Glomerular visceral epithelial cell (primary cell): Measurements from ENCODE around the gene XXYLT1.
"Not testable (repeated sequence)": the region's sequence is repeated elsewhere in the genome, so short reads cannot be mapped to it uniquely, and the experiment has no call there.

Experiments
- DNase-seq: peaks from one replicate; pipeline ENCODE4 v3.0.0-alpha.2; 2016; ENCODE audit errors: extremely low spot score

XXYLT1 gene

DNA sequence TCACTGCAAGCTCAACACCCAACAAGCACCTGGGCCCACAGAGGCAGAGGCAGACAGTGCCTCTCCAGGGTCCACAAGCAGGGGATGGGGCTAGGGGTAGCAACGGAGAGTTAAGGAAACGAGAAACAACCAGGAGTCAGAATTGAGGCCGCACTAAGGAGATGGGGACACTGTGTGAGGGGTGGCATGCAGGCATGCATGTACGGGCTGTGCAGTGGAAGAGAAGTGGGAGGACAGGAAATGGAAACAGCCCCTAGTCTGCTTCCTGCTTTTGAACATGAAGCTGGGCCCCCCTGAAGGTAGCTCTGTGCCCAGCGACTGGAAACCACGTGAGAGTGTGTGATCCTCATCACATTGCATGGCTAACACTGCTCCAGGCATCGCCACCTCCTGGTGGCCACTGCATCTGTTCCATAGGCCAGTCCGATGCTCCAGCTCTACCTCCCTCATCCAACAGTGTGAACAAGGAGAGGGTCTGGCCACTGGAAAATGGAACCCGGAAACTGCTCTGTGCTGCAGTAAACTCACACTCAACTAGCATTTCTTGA lies 44.0 kb downstream of the XXYLT1 start:
- DNase-seq = no peak

DNA sequence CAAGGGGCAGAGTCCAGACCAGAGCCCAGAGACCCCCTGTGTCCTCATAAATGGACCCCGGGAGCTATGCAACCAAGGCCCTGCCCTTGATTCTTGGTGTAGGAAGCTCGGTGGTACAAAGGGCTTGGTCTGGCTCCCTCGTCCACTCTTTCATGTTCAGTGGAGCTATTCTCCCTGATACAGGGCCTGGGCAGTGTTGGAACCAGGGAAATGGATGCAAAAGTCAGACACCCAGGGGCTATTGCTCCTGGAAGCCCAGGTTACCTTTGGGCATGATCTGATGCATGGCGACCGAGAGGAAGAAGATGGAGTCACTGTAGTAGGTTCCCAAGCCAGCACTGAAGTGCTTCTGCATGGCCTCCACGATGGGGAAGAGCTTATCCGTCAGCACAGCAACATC lies 44.5 kb downstream of the XXYLT1 start:
- no peak for DNase-seq

DNA sequence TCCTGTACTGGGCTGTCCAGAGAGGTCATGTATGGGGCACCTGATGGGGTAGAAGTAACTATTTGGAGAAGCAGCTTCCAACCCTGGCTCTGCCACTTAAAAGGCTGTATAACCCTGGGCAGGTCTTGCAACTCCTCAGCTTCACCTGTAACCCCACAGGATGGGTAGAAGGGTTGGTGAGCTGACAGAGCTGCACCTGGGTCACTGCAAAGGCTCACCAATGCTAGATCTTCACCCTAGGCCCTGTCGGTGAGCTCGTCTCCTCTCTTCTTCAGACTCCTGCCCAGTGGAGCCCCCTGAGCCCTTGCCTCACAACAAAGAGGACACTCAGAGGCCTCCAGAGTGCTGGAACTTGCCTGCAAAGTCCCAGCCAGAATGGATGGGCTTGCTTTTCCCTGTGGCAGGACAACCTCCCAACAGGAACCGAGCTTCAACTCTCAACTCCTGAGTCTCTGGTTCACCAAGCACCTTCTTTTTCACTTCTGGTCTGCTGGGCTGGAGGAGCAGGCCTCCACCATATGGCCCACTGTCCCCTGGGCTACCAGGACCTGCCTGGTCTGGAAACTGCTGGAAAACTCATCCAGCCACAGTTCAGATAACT lies 45.9 kb downstream of the XXYLT1 start:
- no peak for DNase-seq

DNA sequence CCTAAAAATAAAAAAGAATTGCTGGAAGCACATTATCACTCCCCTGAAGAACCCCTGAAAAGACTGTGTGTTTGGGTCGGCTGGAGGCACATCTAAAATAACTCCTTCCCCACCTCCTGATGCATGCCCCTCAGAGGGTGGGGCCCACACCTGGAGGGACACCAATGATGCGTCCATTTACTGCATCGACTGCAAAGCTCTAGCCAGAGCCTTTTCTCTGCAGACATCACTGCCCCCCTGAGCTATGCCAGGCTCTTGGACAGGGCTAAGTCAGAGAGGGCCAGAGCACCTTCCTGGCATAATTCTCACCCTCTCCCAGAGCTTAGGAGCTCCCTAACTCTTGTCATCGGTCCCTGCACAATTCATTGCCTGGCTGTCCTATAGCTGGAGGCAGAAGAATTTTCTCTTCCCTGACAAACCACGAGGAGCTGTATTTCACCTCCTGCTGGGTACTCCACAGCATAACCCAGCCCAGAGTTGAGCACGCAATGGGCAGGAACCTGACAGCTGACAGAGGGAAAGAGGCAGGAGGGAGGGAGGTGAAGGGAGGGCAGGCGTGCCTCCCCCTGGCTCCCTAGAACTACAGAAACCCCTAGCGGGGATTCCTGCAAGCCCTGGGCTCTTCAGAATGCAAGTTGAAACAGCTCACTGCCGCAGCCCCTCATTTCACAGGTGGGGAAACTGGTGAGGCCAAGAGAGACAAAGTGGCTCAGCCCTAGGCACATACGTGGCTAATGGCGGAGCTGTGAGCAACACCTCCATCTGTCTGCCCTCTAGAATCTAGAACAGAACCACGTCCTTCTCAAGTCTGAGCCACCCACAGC lies 46.6 kb downstream of the XXYLT1 start:
- no peak for DNase-seq

DNA sequence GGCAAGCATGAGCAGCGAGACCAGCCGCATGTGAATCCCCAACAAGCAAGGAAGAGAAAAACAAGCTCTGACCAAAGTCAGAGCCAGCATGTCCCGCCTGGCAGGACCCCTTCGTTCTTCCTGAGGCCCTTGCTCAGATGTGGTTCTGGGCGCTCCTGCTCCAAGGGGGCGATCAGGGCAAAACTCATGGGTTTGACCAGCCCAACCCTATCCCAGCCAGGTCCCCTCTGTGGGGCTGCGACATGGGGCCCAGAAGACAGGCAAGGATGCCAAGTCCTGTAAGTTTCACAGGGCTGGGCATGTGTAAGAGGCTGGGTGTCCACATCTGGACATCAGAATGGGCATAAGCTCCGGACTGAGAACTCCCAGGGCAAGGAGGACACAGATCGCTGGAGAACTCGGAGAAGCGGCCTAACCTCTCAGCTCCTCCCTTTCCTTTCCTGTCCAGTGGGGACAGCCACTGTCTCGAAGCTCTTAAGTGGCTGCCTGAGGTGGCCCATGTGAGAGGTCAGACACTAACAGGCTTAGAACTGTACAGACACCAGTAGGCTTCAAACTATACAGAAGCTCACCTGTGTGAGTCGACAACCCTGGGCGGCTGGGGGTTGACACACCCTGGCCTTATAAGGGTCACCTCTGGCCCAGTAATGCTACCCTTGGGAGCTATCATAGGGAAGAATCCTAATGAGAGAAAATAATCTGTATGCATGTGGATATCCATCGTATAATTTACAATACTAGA lies 48.9 kb downstream of the XXYLT1 start:
- DNase-seq = no peak

DNA sequence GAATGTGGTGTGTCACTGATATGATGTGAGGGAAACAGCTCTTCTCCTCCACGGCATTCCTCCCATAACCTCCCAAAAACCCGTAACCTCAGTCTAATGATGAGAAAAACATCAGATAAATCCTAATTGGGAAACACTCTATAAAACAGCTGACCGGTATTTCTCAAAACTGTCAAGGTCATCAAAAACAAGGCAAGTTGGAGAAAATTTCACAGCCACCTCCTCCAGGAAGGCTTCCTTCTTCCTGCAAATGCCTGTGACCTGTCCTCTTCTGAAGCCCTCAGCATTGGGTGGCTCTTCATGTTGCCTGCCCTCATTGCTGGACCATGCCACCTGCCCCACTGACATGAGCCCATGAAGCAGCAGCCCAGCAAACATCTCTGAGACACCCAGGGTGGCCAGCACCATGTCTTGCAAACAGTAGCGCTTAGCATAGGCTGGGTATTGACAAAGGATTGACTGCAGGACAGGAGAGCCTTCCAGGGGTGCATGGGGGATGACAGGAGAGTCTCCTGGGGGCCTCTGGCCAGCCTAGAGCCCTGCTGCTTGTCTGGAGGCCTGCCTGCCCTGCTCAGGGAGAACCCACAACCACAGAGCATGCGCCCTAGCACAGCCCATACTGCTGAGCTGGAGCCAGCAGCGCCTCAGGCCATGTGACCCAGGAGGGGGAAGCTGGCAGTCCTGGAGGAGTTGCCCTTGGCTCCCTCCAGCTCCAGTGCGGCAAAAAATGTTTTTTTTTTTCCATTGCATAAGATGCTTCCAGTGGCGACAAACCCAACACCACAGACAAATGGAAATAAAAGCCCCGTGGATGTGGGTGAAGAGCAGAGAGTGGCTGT lies 49.7 kb downstream of the XXYLT1 start:
- DNase-seq = no peak

DNA sequence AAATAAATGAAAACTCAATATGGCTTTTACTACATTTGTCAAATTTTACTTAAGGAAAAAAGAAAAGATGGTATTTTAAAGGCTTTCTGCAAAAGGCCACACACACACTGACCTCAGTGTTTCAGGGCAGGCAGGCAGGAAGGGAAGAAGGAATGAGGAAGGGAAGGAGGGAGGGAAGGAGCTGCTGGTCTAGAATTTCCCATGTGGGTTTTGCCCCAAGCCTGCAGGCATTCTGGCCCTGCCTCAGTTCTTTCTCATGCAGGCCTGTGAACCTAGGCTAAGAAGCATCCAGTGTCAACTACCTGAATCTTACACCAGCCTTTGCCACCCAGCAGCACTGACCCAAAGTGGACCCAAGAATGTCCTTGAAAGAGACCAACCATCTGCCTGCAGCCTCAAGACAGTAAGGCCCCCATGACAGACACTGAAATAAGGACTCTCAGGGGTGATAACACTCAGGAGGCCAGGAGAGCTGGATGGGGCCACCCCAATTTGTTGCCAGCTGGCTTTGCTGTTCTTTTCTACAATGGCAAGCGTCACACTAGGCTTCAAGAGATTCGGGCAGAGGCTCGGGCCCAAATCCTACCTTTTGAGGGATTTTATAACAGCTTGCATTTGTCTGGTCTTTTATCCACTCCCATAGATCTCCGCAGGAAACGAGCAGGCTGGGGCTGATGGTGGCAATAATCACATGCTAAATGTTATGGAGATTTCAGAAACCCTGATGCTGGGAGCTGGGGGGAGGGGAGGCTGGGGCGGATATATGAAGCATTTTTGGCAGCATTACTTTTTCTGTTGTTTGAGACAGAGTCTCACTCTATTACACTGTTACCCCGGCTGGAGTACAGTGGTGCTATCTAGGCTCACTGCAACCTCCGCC lies 51.4 kb downstream of the XXYLT1 start:
- DNase-seq = no peak

DNA sequence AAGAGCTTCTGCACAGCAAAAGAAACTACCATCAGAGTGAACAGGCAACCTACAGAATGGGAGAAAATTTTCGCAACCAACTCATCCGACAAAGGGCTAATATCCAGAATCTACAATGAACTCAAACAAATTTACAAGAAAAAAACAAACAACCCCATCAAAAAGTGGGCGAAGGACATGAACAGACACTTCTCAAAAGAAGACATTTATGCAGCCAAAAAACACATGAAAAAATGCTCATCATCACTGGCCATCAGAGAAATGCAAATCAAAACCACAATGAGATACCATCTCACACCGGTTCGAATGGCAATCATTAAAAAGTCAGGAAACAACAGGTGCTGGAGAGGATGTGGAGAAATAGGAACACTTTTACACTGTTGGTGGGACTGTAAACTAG lies 52.6 kb downstream of the XXYLT1 start:
- DNase-seq = not testable (repeated sequence)

DNA sequence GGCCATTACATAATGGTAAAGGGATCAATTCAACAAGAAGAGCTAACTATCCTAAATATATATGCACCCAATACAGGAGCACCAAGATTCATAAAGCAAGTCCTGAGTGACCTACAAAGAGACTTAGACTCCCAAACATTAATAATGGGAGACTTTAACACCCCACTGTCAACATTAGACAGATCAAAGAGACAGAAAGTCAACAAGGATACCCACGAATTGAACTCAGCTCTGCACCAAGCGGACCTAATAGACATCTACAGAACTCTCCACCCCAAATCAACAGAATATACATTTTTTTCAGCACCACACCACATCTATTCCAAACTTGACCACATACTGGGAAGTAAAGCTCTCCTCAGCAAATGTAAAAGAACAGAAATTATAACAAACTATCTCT lies 55.4 kb downstream of the XXYLT1 start:
- DNase-seq = not testable (repeated sequence)

DNA sequence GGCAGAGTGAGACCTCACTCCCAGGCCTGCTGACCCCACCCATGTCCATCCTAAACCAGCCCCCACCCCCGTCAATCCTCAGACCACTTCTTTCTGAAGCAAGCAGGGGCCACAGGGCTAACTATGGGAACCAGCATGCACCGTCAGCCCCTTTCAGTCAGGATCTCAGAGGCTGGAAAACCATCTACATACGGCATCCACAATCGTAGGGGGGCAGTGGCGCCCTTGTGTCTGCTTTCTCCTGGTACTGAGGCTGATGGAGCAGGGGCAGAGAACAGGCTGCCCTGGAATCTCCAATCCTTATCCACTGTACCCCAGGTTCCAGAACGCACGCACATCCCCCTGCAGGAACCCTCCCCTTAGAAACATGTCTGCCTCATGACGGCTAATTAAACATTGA lies 56.6 kb downstream of the XXYLT1 start:
- no peak for DNase-seq

DNA sequence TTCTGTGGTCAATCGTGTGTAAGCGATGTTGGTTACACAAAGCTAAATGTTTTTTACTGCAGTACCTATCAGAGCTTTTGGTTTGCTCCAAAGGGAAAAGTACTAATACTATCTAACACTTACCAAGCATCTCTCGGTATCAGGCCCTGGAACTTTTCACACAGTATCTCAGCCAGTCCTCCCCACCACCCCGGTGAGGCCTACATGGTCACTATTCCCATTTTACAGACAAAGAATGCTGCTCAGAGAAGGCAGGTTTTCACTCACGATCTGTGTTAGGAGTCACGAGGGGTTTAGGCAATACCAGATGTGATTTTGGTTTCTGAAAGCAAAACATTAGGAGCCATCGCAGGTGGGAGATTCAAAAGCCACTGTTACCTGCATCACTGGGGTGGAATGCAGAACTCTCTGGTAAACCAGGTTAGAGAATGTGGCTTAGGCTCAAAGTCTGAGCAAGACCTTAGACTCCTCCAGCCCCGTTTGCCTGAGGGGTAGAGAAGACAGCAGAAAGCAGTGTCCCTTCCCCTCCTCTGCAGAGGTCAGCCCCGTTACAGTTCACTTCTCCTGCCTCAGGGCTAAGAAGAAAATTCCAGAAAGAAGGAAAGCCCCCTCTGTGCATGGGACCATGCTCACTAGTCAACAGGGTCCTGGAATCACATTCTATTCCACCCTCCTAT lies 57.2 kb downstream of the XXYLT1 start:
- no peak for DNase-seq

DNA sequence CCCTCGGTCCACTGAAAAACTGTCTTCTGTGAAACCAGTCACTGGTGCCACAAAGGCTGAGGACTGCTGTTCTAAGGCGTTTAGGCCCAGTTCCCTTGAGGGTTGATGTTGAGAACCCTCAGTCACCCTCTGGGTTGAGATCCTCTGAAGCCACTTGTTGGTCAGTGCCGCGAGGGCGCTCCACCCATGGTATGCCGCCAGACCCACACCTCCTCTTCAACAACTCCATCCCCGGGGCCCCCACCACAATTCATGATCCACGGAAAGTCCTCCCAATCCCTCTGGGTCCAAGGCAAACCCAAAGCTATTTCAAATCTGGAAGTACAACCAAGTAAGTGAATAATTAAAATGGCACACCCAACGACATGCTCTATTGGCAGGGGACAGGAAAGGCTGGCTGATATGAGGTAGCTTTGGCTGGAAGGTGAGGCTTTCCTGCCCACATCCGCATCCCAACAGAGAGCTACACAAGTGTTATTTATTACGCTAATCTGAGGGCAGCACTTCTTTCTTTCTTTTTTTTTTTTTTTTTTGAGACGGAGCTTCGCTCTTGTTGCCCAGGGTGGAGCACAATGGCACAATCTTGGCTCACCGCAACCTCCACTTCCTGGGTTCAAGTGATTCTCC lies 58.1 kb downstream of the XXYLT1 start:
- DNase-seq = no peak

DNA sequence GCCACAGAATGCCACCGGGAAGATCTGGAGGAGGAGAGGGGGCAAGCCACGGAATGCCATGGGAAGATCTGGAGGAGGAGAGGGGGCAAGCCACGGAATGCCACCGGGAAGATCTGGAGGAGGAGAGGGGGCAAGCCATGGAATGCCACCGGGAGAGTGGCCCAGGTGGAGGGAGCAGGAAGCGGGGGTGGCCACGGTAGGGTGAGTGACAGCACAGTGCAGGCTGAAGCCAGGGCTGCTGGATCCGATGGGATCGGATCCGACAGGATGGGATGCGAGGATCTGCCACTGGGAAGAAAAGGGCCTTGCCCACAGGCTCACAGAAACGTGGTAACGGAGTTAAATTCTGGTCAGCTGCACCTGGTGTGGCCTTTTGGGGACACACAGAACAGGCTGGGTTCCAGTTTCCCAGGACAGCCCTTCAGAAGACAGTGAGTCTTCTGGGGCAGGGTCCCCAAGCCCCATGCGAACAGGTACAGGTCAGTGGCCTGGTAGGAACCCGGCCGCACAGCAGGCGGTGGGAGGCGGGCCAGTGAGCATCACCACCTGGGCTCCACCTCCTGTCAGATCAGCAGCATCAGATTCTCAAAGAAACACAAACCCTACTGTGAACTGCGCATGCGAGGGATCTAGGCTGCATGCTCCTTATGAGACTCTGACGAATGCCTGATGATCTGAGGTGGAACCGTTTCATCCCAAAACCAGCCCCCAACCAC lies 58.8 kb downstream of the XXYLT1 start:
- no peak for DNase-seq

DNA sequence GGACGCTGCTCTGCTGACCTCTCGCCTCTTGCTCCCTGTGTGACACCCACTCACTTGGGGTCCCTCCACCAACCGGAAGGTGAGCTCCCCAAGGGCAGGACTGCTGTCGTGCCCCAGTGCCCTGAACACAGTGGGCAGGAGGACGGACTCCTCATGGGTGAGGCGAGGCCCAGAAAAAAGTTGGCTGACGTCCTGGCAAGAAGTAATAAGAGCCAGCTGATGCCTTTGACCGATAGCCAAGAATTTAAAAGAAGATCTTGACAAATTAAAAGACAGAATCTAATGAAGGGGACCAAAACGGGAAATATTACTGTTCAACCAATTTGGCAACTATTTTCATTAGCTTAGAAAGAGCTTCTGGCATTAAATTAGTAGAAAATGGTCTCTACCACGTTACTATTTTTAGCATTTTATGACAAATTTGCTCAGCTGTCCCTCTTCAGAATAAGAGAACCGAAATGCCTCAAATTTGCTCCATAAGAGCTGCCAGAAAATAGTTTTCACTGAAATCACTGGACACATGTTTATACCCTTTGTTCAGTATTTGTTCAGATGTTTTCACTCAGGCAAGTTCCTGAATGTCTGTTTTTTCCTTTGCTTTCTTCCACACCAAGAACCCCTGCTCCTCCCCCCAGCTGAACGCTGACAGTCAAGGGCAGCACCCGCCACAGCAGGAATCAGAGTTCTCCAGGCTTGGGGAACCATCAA lies 60.5 kb downstream of the XXYLT1 start:
- DNase-seq = no peak

DNA sequence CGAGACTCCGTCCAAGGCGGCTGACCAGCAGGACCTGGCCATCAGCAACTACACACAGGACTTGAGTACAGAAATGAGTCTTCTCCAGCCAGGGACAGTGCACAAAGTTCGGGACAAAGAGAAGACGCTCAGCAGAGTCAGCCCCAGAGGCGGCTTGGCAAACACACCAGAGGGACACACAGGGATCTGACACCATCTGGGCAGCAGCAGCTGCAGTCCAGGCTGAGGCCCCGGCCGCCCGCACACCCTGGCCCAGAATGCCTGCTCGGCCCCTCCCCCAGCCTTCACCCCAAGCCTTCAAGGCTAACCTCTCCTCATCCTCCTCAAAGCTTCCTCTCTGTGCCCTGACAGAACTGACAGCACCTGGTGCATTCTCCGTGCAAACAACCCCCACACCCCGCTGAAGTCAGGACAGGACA lies 61.1 kb downstream of the XXYLT1 start:
- no peak for DNase-seq

DNA sequence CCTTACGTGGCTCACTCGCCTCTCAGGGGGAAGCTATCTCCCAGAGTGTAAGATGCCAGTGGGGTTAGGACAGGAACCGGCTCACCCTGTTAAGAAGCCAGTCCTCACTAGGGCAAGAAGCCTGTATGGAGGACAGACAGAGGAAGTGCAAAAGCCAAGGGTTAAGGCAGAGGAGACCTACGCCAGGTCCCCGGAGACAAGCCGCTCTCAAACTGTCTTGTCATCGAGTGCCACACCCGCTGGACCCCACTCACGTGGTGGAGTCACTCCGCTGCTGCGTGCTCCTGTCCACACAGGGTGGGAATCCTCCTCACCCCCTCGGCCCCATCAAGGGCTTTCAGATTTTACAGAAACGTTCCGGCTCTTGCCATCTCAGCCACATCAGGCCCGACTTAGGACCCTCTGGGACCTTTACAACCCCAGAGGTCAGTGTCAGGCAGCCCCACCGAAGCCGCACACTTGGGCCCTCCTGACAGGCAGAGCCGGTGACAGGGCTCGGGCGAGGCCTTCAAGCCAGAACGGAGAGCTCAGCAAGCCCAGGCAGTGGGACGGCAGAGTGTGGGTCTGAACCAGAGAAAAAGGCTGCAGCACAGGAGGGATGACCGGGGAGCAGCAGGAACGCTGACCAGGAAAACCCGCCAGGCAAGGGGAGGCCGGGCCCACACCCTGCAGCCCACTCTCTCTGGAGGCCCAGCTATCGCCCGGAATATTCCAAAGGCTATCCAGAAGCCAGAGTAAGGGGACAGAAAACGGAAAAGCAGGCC lies 61.7 kb downstream of the XXYLT1 start:
- no peak for DNase-seq

DNA sequence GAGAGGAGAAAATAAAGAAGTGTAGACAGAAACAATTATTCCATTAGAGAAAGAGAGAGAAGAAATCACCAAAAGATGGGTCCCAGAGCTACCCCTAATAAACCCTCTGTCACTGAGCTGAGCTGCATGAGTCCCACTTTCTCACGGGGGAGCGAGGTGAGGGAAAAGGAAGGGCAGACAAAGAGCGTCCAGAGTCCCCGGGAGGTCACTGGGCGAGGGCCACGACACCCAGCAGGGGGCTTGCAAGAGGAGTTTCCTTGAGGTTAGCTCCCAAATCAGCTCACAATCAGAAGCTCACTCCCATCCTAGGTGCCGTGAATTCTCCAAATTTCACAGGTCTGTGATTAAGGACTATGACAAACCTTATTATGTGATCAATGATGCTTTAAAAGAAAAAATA lies 62.3 kb downstream of the XXYLT1 start:
- no peak for DNase-seq

DNA sequence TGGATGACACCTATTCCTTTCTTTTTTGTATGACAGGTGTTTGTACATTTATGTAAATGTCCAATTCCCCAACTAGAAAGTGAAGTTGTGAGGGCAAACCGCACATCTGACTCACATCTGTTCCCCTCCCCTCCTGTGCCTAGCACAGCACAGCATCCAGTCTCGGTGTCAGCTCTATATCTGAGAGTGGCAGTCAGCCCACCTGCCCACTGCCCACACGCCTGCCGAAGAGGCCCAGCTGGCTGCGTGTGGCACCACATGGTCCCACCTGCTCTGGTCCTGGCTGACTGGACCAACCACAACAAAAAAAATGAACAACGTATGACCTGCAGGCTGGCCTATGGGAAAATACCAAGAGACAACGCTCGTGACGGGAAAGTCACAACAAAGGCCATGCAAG lies 62.8 kb downstream of the XXYLT1 start:
- DNase-seq = no peak
